HG03442 (cell line): Measurements from ENCODE around the gene CDKN2AIP.
"Not testable (repeated sequence)": the region's sequence is repeated elsewhere in the genome, so short reads cannot be mapped to it uniquely, and the experiment has no call there.

Experiments
- ATAC-seq: cut with Tn5 transposase; IDR thresholded peaks from one replicate; pipeline ENCODE4 v1.9.1; 2021; ENCODE audit warnings: mild to moderate bottlenecking, moderate library complexity; ENCODE audit not compliant: unreplicated experiment

Gene CDKN2AIP

GRCh38 chr4:183412821-183413220 lies 31.6 kb upstream of the CDKN2AIP start:
- ATAC-seq = no peak

GRCh38 chr4:183413234-183414200 lies 30.9 kb upstream of the CDKN2AIP start:
- ATAC-seq = no peak

GRCh38 chr4:183416879-183417755 lies 27.3 kb upstream of the CDKN2AIP start:
- no peak for ATAC-seq

- no peak for ATAC-seq
Observed at GRCh38 chr4:183422962-183423631, 21.3 kb upstream of the CDKN2AIP start.

GRCh38 chr4:183424109-183424744 lies 20.2 kb upstream of the CDKN2AIP start:
- no peak for ATAC-seq

GRCh38 chr4:183426507-183426906 lies 17.9 kb upstream of the CDKN2AIP start:
- no peak for ATAC-seq

- no peak for ATAC-seq
Observed at GRCh38 chr4:183429489-183429888, 14.9 kb upstream of the CDKN2AIP start.

GRCh38 chr4:183430317-183430993 lies 14.0 kb upstream of the CDKN2AIP start:
- no peak for ATAC-seq

- no peak for ATAC-seq
Observed at GRCh38 chr4:183430994-183431347, 13.5 kb upstream of the CDKN2AIP start.

GRCh38 chr4:183431614-183432013 lies 12.8 kb upstream of the CDKN2AIP start:
- ATAC-seq = no peak

GRCh38 chr4:183433183-183433582 lies 11.3 kb upstream of the CDKN2AIP start:
- ATAC-seq = not testable (repeated sequence)

GRCh38 chr4:183434264-183434663 lies 10.2 kb upstream of the CDKN2AIP start:
- ATAC-seq = no peak

- ATAC-seq = no peak
Observed at GRCh38 chr4:183434666-183435190, 9.7 kb upstream of the CDKN2AIP start.

- ATAC-seq = no peak
Observed at GRCh38 chr4:183435803-183436202, 8.6 kb upstream of the CDKN2AIP start.

- ATAC-seq = no peak
Observed at GRCh38 chr4:183436417-183436816, 8.0 kb upstream of the CDKN2AIP start.

GRCh38 chr4:183437452-183437851 lies 7.0 kb upstream of the CDKN2AIP start:
- ATAC-seq = no peak

GRCh38 chr4:183438458-183439113 lies 5.8 kb upstream of the CDKN2AIP start:
- ATAC-seq = no peak

- ATAC-seq = no peak
Observed at GRCh38 chr4:183441276-183441675, 3.2 kb upstream of the CDKN2AIP start.

GRCh38 chr4:183443655-183444213 lies 702 bp upstream of the CDKN2AIP start:
- ATAC-seq = peak; percentile 20
